ENCODE data around the gene RGS8.
"Not testable (repeated sequence)": the region's sequence is repeated elsewhere in the genome, so short reads cannot be mapped to it uniquely, and the experiment has no call there.

The RGS8 gene

DNA sequence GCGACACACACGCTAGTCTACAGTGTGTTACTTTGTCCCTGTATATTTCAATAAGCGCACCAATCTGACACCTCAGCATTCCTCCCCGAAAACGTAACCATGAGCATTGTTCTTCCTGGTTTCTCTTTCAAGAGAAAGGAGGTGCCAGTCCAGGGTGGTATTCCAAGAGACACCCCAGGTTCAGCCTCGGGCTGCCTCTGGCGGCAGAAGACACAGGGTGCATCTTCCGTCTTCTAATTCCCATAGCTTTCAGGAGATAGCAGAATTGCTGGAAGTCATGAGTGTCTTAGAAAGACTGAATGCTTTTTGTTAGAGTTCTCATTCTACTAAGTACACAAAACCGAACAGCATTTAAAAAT, 15.9 kb upstream of the RGS8 start:
- DNase-seq, result no peak

DNA sequence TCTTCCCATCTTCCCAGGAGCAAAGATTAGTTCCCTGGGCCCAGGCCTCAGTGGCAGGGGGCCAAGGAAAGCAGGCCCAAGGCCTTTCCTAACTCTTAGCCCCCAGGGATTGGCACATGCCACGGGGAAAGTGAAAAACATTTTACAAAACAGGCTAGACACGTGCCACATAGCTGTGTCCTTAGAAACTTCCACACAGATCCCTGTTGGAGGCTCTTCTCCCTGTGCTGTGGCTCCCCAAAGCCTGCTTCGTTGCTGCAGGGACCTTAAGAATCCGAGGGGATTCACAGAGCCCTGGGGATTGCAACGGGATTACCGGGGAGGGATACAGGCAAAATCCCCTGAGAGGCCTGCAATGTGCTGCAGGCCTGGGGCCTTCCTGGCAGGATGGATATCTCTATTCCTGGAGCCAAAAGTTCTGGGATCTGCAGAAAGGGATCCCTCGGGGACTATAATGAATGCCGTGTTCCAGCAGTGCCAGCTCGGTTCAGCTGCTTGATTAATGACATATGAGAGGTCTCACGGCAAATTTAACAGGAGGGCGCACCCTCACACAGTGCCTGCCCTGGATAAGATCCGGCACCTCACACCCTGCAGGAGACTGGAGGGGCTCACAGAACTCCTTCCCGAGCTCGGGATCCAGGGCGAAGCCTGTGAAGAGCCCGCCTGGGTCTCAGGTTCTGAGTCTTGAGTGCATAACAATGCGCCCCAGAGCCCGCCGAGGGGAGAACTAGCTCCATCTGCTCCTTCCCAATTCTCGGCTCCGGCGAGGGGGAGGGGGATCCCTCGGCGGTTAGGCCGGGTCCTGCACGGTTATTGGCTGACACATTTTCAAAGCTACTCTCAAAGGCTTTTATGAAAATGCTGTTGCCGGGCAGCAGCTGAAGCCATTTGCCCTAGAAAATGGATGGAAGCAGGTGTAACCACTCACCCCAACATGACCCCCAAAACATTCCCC, 15.3 kb upstream of the RGS8 start:
- DNase-seq, result no peak

DNA sequence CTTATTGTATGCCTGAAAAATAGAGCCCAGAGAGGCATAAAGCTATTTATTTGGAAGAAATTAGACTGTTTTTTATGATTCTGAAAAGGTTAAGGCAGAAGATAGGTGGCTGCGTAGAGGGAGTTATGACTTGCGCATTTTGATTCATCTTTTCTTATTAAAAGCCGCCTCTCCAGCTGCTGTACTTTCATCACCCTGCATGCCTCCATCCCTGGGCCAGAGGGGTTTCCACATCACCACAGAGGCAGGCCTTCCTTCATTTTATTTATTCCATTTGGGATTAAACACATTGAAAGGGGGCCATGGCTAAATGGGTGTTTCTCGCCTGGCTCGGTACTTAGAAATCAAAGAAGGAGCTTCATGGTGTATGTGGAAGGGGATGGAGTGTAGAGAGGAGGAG, 14.6 kb upstream of the RGS8 start:
- no peak for DNase-seq

DNA sequence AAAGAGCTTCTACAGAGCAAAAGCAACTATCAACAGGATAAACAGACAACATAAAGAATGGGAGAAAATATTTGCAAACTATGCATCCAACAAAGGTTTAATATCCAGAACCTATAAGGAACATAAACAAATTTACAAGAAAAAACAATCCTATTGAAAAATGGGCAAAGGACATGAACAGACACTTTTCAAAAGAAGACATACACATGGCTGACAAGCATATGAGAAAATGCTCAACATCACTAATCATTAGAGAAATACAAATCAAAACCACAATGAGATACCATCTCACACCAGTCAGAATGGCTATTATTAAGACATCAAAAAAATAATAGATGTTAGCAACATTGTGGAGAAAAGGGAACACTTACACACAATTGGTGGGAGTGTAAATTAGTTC, 8.8 kb upstream of the RGS8 start:
- DNase-seq, result not testable (repeated sequence)

DNA sequence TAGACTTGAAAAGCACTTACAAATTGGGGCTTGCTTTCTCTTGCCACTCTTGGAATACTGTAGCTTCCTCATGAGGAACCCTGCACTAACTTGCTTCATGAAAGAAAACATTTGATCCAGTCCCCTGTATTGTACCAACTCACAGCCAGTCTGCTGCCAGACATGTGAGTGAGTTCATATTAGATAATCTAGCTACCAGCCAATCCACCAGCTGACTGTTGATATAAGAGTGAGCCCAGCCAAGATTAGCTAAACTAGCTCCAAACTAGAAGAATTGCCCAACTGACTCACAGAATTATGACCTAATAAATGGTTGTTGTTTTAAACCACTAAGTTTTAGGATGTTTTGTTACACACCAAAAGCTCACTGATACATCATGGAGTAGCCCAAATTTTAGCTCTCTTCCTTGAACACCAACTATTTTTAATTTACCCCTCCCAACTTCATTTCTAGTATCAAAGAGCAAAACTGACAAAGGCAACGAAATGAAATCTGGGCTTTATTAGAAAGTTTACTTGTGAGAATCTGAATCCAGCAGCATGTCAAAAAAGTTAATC, 6.6 kb upstream of the RGS8 start:
- DNase-seq, result no peak

DNA sequence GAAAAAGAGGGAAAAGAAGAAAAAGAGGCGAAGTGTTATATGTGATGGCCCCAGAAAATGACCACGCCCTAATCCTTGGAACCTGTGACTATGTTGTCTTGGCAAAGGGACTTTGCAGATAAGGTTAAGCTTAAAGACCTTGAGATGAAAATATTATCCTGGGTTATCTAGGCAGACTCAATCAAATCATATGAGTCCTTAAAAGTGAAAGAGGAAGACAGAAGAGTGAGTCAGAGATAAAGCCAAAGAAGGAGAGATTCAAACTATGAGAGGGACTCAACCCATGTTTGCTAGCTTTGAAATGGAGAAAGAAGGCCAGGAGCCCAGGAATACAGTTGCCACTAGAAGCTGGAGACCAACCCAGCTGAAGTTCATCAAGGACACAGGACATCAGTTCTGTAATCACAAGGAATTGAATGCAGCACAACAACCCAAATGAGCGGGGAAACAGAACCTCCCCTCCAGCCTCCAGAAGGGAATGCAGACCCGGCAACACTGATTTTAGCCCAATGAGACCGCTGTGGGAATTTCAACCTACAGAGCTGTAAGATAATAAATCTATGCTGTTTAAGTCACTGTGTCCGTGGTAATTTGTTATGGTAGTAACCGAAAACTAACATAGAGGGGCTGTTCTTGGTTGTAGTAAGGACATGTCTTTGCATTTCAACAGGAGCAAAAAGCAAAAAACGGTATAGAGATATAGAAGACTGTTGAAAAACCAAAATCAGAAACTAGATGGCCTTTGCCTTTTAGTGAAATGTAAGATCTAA, 4.2 kb upstream of the RGS8 start:
- no peak for DNase-seq

DNA sequence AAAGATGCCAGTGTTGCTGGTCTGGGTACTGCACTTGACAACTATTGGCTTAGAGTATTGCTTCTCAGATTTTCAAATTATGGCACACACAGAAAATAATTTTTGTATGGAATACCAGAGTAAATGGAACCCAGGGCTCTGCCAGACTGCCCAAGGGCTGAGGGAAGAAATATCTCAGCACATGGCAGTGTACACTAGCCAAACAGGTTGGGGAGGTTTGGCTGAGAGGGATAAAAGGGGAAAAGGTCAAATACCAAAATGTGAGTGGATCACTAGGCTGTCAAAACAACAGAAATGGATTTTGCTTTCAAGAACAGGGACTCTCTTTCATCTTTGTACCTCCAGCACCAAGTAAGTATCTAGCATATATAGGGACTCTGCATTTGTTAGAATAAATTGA, 3.0 kb upstream of the RGS8 start:
- DNase-seq, result no peak

DNA sequence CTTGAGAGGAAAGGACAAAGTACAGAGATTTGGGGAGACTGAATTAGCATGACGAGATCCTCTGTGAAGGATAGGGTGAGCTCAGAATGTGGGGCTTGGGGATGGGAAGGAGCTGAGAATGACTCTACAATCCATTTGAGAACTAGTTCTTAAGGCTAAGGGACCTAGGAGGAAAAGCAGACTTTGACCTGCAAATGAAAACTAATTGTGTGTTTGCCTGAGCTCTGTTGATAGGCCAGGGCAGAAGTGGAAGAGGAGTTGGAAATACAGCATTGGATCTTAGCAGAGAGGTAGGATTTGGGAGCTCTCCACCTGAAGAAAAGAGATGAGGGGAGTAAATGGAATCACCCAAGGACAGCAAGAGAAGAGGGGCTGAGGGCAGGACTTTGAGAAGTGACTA, 2.1 kb upstream of the RGS8 start:
- no peak for DNase-seq

DNA sequence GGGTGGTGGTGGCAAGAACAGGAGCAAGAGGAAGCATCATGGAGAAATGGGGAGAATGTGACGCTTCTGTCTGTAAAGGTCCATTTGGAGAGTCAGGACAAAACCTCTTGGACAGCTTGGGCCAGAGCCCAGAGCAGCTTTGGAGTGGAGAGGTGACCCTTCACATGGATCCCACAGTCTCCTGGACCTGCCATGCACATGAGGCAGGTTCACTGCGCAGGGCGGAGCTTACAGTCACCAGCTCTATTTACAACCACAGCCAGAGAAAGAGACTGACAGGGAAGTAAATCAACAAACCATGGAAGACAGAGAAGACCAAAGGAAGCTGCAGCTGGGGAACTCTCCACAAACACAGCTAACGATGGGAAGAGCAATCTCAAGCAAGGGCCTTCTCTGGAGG, 828 bp upstream of the RGS8 start:
- no peak for DNase-seq

DNA sequence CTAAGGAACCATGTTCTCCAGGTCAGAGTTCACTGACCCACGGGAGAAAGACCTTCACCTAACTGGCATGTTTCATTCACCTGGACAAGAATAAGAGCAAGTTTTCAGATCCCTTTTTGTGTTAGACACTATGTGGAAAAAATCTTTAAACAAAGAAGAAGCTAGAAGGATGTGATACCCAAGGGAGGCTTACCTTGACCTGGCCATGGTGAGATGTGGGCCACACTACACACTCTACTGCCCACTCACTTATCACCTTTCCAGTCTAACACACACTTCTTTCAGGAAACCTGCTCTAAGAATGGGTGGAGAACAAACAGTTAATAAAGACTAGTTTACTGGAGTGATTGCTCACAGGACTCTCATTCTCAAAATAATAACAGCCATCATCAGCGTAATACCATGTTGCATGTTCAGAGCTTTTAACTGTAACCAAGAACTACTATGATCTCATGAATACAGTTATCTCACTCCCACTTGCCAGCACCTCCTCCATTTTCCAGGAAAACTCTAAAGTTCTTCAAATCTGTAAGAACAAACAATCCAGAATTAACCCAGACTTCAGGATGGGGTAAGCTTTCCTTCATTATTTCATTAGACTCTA, 1.4 kb downstream of the RGS8 start:
- no peak for DNase-seq

DNA sequence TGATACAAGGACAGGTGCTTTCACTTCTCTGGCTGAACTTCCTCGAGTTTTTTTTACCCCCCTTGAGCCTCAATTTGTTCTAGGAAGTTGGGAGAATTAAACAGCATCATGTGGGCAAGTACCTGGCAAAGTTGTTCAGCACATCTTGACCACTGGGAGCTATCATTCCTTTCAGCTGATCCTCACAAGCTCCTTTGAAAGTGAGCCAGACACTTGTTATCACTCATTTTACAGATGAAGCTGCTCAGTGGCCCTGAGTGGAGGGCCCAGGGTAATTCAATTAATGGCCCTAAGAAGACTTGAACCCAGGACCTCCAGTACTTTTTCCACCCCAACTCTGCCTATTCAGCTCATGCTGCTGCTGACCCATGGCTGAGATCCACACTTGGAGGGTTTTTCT, 2.0 kb downstream of the RGS8 start:
- DNase-seq, result no peak

DNA sequence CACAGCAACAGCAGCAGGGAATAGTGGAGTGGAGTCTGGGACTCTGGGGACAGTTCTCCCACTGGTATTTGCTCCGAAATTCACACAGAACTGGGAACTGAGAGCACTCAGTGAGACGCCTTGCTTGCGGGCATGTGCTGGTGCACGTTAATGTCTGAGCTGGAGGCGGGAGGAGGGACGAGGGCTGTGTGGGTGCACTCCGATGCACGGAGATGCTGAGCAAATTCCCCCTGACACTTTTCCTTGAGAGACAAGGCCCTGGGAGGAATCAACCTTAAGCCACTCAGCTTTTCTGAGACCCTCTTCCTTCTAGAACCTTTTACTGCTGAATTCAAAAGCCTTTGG, 2.8 kb downstream of the RGS8 start:
- DNase-seq, result no peak

DNA sequence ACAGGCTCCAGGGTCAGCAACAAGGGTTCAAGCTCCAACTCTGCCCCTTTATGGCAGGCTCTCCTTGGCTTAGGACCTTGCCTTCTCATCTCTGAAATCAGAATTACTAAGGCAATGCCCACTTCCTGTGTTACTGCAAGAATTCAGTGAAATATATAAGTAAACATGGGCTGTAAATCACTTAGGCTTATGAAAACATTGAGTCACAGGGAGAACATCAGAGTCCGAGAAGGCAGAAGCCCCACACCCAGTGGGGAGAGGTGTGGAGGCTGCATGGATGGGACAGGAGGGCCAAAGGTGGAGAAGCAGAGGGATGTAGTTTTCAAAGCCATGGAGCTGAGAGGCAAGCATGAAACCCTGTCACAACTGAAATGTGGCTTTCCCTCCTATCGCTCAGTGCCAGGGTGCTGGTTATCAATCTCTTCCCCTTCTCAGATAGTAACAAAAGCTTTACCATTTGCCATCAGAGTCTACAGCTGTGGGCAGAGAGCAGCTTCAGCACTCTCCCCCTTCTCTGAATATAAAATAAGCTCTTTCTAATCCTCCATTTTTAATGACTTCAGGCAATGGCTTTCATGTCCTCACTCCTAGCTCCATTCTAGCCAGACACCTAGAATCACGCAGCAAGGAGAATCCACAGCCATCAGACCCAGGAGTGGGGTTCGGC, 3.4 kb downstream of the RGS8 start:
- DNase-seq, result no peak

DNA sequence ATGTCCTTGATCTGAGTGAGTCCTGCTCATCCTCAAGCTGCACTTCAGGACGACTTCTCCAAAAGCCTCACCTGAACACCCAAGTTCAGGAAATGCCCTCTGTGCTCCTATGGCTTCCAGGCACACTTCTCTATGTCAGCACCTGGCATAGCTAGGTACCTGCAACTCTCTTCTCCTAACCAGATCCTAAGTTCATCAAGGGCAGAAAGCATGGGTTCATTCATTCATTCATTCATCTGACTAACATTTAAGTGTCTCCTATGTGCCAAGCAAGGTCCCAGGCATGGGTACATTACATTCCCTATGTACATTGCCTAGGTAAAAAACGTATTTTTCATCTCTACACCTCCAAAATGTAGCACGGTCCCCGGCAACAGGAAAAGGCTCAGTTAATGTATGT, 4.0 kb downstream of the RGS8 start:
- no peak for DNase-seq

DNA sequence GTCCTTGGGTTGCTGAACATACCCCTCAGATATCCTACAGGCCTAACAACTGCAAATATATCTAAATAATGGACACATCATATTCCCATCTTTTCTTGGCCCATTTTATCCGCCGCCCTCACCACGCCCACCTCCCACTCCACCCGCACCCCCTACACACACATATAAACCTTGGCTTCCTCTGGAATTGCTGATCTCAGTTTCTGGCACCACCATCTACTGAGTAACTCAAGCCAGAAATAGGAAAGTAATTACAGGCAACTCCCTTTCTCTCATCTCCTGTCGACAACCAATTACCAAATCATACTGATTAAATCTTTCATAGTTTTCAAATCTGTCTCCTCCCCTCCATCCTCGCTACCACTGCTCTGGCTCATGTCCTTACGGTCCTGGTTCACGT, 4.7 kb downstream of the RGS8 start:
- no peak for DNase-seq

DNA sequence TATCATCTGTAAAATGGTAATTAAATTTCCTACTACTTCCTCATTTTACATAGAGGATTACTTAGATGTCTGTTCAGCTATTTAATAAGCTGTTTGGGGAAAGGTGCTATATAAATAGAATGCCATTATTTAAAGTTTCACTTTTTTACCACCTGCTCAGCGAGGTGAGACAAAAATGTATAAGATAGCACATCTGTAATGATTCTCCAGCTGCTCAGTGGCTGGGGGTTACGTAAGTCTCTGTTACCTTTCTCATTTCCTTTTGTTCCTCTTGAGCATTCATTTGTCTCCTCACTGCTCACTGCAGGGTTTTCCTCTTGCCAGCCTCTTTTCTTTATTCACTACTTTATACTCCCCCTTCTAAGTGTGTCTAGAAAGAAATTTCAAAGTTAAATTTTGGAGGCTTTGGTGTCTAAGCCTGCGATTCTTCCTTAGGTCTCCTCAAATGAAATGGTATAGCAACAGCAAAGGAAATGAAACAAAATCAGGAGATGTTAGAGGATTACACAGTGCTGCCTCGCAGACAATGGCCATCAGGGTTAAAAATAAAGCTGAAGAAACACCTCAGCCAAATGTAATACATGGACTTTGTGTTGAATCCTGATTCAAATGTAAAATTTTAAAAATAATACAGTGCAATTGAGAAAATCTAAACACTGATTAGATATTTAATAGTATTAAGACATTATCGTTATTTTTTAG, 6.8 kb downstream of the RGS8 start:
- DNase-seq, result no peak

DNA sequence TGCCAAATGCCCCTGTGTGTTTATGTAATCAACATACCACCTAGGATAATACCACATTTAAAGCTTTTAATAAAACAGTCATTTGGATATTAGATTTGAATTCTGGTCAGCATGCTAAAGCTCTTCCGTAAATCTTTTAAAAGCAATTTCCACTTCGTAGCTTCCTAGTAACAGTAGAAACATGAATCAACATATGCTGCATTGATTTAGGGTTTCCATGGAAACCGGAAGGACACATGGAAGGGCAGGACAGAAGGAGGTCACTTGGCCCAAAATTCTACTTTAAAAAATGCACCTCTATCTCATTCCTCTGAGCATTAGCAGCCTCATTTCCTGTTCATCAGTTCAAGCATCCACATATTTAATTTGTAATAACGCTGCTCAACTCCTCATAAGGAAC, 8.1 kb downstream of the RGS8 start:
- DNase-seq, result no peak

DNA sequence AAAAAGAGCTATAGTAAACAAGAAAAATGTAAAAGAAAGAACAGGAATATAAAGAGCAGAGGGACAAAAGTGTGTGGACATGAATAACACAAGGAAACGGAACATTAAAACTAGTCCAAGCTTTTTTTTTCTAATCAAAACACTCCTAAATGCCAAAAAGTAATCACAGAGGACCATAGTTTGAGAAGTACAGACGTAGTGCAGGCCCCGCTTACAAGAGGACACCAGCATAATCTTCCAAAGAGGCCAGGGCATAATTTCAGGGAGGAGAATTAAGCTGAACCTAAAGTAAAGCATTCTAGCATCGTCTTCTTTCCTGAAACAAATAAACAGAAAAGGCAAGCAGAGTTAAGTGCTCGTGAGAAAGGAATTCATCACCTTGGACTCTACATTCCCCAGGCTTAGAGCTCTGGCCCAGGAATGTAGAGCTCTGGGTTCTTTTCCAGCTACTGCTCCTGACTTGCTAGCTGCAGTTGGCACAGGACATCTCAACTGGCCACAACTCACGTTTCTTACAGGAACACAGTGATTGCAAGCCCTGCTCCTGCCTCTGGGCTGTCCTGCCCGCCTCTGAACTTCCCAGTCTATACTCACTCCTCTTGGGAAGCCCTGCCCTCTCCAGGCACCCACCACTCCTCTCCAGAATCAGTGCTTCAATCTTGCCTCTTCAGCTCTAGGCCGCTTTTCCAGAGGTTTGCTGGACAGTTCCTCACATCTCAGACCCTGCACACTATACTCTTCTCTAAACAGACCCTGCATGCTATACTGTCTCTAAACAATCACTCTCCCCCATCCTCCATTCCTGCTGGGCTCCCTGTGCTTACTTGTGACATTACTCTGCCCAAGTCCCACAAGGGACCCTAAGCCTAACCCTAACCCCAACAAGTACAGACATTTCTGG, 9.8 kb downstream of the RGS8 start:
- no peak for DNase-seq

DNA sequence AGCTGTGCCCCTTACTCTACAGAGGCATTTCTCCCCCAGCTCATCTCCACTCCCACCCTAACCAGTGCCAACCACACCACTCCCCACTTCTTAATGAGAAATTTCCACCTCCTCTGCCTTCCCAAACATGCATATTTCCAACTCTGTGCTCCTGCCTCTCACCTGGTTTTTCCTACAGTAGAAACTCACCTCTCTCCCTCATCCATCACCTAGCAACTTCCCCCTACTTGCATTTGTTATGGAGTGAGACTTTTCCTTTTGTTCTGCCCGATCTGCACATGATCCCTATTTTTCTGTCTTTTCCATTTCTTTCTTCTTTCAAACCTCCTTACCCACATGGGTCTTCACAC, 11.9 kb downstream of the RGS8 start:
- DNase-seq, result no peak

DNA sequence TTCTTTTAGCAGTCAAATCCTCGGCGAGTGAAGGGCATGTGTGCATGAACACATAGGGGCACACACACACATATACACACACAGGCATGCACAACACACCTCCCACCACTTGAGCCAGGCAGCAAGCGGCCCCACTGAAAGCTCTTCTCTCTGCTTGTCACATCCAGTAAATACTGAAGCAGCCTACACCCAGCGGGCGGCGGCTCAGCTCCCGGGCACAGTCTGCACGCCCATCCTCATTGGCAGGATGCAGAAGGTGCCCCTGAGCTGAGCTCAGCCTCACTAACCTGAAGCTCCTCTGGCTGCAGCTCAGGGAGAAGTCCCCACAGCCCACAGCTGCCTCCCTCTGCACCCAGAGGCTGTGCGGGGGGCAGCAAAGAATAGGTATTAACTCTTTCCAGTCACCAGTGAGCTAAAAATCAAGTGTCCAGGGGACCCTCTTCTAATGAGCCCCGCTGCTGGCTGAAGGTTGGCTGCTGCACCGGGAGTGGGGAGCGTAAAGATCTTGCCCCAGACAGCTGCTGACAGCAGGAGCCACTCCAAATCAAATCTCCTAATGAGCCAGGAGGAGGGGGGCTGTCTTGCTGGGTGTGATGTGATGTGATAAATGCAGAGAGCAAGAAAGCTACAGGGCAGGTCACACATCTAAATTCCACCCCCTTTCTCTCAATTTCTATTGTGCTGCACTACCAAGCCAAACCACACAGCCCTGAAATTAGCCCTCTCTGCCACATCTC, 12.5 kb downstream of the RGS8 start:
- DNase-seq, result no peak
